Stimulated activated CD4-positive, alpha-beta T cell treated with anti-CD3 and anti-CD28 coated beads, Interleukin-12 subunit alpha, Interleukin-12 subunit beta, amount 100 ng/mL, for 48 hours (primary cell): ENCODE measurements around the gene THSD4.
"Not testable (repeated sequence)": the region's sequence is repeated elsewhere in the genome, so short reads cannot be mapped to it uniquely, and the experiment has no call there.

ENCODE experiments used
- DNase-seq, 3 donors: peaks; one replicate each; pipeline ENCODE4 v3.0.0-alpha.2; 2020; ENCODE audit warnings: low read depth in 2 of 3, low spot score in 1 of 3

THSD4 gene

DNA sequence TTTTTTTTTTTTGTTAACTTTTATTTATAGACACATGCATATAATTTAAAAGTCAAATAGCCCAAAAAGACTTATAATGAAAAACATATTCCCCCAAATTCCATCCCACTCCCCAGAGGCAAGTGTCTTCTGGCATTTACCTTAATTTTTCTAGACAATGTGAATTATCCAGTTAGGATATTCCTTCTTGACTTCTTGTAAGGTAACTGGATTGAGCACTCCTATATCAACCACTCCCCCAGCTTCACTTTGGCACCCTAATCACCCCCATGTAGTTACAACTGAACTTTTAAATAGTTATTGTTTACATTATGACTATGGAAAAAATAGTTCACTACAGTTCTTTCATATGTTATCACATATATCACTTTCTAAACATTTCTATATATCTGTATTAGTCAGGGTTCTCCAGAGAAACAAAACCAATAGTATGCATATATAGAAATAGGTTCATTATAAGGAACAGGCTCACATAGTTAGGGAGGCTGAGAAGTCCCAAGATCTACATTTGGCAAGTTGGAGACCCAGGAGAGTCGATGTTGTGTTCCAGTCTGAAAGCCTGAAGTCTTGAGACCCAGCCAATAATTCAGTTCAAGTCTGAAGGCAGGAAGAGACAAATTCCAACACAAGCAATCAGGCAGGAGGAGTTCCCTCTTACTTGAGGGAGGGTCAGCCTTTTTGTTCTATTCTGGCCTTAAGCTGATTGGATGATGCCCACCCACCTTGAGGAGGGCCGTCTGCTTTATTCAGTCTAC lies 175.8 kb downstream of the THSD4 start:
- DNase-seq = no peak

DNA sequence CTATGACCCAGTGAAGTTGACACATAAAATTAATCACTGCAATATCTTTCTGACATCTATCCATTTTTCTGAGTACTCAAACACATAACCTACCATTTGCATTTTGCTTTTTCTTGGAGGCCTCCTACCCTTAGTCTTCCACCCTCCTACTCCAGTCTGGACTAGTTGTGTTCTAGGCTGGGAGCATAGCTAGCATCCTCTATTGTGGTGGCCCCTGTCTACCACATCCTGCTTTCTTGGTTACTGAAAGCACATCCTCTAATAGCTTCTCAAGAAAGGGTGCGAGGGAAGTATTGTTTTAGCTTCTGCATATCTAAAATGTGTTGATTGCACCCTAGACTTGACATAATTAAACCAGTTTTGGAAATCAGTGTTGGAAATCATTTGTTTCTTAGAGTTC lies 176.5 kb downstream of the THSD4 start:
- no peak for DNase-seq

GRCh38 chr15:71293723-71294122 lies 178.5 kb downstream of the THSD4 start:
- no peak for DNase-seq

GRCh38 chr15:71294251-71294910 lies 179.1 kb downstream of the THSD4 start:
- DNase-seq = no peak

GRCh38 chr15:71294911-71295602 lies 179.8 kb downstream of the THSD4 start:
- peak in 1 of 3 donors; percentile 2 for DNase-seq

GRCh38 chr15:71295603-71296314 lies 180.5 kb downstream of the THSD4 start:
- no peak for DNase-seq

DNA sequence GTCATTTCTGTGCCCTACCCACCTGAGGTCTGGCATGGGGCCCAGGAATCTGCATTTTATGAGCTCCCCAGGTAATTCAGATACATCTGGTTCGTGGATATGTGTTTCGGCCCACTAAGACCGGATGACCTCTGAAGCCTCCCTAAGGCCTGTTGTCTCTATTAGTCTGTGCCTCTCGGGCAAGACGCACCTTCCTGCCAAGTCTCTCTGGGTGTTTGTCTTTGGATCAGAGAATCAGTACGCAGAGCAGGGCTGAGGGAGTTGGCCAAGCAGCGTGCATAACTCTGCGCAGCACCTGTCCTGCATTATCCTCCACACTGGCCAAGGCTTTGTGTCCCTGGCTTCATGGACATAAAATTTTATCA lies 181.0 kb downstream of the THSD4 start:
- no peak for DNase-seq

DNA sequence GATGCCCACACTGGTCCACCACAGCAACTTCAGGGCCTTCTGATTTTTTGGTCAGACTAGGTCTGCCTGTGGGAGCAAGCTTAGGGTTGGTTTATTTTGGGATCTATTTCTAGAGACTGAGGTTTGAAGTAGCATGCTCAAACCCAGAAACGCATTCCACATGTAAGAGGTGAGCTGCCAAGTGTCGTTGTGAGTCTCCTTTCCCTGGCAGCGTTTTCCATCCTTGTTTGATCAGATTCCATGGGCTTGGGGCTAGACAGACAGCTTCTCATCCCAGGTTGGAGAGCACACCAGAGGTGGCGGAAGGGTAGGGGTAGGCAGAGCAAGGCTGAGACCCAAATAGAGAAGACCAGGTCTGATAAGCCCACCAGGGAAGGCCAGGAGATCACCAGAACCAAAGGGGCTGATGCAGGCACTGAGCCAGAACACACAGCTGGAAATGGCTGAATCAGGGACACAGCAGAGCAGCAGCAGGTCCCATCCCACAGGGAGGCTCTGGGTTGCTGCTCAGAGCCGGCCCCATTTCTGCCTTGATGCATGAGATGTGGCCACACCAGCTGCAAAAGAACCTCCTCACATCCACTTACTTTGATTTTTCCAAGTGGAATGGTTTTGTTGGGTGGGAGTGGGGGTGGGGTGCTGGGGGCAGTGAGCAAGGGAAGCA lies 186.8 kb downstream of the THSD4 start:
- DNase-seq = no peak

- no peak for DNase-seq
Observed at GRCh38 chr15:71302861-71303410, 187.7 kb downstream of the THSD4 start.

DNA sequence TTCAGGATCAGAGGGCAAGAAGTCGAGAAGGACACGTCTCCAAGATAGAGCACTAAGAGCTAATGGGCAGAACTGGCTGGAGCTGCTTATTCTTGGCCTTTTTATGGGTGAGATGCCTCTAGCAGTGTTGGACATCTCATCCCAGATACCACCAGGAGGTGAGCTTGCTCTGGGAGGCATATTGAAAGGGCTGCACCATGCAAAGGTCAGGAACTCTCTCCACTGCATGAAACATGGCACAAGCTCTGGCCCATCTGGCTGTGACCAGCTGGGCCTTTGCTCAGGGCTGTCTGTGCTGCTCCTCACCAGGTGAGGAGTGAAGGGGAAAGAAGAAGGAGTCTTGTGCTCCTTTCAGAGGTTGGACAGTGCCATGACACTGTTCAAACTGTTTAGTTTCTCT lies 188.7 kb downstream of the THSD4 start:
- DNase-seq = no peak

GRCh38 chr15:71304681-71305080 lies 189.4 kb downstream of the THSD4 start:
- DNase-seq = no peak

DNA sequence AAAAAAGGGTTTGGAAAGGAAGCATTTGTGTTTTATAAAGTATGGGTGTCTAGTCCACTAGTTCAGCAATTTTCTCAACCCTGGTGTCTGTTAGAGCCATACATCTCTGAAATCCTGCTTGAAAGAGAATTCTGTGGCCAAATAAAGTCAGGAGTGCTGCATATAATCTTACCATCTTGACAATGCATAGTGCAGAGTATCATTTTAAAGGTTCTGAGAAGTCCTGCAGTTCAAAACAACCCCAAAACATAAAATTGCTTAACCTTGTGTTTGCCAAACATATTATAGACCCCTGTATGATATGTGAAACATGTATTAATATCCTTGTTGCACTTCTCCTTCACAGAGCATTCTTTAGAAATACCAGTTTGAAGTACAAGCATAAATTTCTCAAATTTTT lies 191.3 kb downstream of the THSD4 start:
- DNase-seq = no peak

DNA sequence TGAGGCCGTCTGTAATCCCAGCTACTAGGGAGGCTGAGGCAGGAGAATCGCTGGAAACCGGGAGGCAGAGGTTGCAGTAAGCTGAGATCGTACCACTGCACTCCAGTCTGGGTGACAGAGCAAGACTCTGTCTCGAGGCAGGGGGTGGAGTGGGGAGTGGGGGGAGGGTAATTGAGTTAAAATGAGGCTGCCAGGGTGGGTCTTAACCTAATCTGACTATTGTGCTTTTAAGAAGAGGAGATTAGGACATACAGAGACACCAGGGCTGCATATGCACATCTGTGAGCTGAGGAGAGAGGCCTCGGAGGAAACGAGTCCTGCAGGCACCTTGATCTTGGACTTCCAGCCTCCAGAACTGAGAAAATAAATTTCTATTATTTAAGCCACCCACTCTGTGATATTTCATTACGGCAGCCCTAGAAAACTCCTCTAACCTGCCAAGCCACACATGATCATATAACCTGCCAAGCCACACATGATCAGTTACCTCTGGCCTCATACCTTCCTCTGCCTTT lies 197.0 kb downstream of the THSD4 start:
- DNase-seq = no peak

- no peak for DNase-seq
Observed at GRCh38 chr15:71312731-71313460, 197.6 kb downstream of the THSD4 start.

GRCh38 chr15:71313806-71314205 lies 198.5 kb downstream of the THSD4 start:
- no peak for DNase-seq

DNA sequence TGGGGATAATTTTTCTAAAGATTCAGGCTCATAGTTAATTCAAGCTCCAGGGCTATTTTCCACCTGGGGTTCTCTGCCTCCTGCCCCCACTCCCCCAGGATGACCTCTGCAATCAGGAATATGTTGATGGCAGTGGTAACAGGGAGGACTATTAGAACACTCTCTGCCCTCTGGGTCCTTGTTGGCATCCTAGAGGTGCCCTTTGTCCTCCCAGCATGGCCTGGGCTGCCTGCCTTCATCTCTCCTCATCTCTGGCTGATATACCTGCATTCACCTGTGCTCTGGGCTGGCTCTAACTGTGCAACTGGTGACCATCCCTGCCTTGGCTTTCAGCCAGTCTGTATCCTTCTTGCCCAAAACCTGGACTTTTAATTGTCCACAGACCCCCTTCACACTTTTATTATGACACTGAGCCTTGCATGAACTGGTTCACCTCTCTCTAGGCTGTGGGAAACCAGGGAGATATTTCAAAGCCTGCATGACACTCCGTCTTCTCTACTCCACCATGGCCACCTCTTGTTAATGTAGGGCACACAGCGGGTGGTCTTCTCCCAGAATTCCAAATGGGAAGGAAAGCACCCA lies 199.8 kb downstream of the THSD4 start:
- no peak for DNase-seq

DNA sequence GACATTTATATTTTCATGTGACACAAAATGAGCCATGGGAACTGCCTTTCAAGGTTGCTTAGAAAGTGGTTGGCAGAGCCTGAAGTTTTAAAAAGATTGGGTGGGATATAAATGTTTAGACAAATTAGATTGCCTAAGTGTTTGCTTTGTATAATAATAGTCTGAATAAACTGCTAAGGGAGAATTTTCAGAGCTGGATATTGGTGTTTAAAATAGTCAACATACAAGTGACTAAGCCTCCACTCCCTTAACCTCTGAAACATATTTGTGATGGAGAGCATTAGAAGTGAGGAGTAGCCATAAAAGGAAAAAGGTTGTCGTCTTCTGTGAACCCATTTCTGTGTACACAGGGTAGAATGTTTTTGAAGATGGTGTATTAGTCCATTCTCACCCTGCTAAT lies 201.6 kb downstream of the THSD4 start:
- no peak for DNase-seq

DNA sequence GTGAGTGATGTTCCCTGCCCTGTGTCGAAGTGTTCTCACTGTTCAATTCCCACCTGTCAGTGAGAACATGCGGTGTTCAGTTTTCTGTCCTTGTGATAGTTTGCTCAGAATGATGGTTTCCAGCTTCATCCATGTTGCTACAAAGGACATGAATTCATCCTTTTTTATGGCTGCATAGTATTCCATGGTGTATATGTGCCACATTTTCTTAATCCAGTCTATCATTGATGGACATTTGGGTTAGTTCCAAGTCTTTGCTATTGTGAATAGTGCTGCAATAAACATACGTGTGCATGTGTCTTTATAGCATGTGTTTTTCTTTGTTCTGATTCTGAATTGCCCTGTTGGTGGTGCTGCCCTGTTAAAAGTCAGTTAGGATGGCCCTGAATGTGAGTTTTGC lies 204.2 kb downstream of the THSD4 start:
- DNase-seq = not testable (repeated sequence)

DNA sequence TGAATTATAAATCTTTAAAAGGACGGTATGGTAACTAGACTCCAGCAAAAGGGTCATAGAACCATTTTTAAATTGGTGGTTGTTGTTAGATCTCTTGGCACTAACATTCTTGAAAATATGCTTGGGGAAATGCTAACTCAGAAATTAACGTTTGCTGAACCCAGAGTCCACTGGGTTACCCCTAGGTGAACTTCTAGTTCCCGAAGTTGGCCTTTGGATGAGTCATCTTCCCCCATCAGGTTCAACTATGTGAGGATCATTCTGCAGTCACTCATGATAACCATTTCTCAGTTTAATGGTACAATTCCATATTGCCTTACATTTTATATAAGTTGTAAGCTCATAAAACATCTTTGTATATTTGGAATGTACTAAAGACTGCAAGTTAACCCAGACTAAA lies 204.7 kb downstream of the THSD4 start:
- no peak for DNase-seq

DNA sequence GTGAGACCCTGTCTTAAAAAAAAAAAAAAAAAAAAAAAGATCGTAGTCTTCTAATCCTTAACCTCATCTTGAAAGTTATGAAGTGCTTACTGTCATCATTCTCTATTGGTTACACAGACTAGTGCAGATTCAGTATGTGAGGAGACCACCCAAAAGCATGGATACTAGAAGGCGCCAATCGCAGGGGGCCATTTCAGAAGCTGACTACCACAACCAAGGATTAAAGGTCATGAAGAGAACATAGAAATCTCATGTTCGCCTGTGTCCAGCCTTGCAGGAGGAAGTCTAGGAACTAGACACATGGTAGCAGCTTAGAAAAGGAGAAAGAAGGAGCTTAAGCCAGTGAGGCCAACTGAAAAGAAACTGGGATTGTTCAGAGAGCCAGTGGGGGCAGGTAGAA lies 207.8 kb downstream of the THSD4 start:
- DNase-seq = no peak
